K562 (cell line): ENCODE data around the gene PTP4A2. TPM values are rescaled to one million over a fixed set of nuclear protein-coding genes. Genes with fewer than 3 reads are reported as not detected.

Experiments used
- ATF6 ChIP-seq: sonication (generic); formaldehyde crosslinking; IDR thresholded peaks from 2 replicates; pipeline ENCODE4 v1.4.0; 2020; ENCODE audit warnings: mild to moderate bottlenecking, missing genetic modification reagents
- CGGBP1 ChIP-seq: fragments of 250-450 bp; sonication (Bioruptor Pico); IDR thresholded peaks from 2 replicates; pipeline ENCODE4 v1.9.0; 2021; ENCODE audit warnings: mild to moderate bottlenecking
- CHAMP1 ChIP-seq: fragments of 450-650 bp; IDR thresholded peaks from 2 replicates; pipeline ENCODE4 v1.6.1; 2016; ENCODE audit warnings: mild to moderate bottlenecking
- GTF3C2 ChIP-seq: IDR thresholded peaks from 3 replicates; pipeline ENCODE4 v1.6.1; 2011; ENCODE audit warnings: borderline replicate concordance, mild to moderate bottlenecking, moderate library complexity; ENCODE audit not compliant: insufficient read length; ENCODE audit errors: extremely low read depth
- HLTF ChIP-seq: fragments of 450-650 bp; IDR thresholded peaks from 2 replicates; pipeline ENCODE4 v1.6.1; 2016
- HNRNPUL1 ChIP-seq: fragments of 200-400 bp; formaldehyde crosslinking; IDR thresholded peaks from 2 replicates; pipeline ENCODE4 v1.6.1; 2017; ENCODE audit warnings: low read length
- MEF2A ChIP-seq: IDR thresholded peaks from 2 replicates; pipeline ENCODE4 v1.6.1; 2011; ENCODE audit warnings: low read depth, mild to moderate bottlenecking, low read length, moderate library complexity; ENCODE audit not compliant: control insufficient read depth
- NCOA6 ChIP-seq: fragments of 450-650 bp; IDR thresholded peaks from 2 replicates; pipeline ENCODE4 v1.6.1; 2017; ENCODE audit warnings: mild to moderate bottlenecking
- NFATC3 ChIP-seq: fragments of 450-650 bp; IDR thresholded peaks from 2 replicates; pipeline ENCODE4 v1.6.1; 2017; ENCODE audit warnings: mild to moderate bottlenecking
- NR4A1 ChIP-seq, 2 experiments: fragments of 250-450 bp in 1 of 2; fragments of 450-650 bp in 1 of 2; sonication (Bioruptor Pico) in 1 of 2; IDR thresholded peaks; 2 replicates each; pipeline versions ENCODE4 v1.4.0 to v1.6.1; 2016 to 2020; ENCODE audit warnings: mild to moderate bottlenecking in 2 of 2, missing compliant biosample characterization in 1 of 2, missing genetic modification characterization in 1 of 2, moderate library complexity in 1 of 2
- SRSF9 ChIP-seq: fragments of 200-400 bp; formaldehyde crosslinking; IDR thresholded peaks from 2 replicates; pipeline ENCODE4 v1.6.1; 2017; ENCODE audit warnings: low read depth, low read length, borderline replicate concordance
- THAP7 ChIP-seq: fragments of 250-450 bp; sonication (Bioruptor Pico); IDR thresholded peaks from 2 replicates; pipeline ENCODE4 v1.5.0; 2021
- THRAP3 ChIP-seq: fragments of 450-650 bp; IDR thresholded peaks from 2 replicates; pipeline ENCODE4 v1.6.1; 2016; ENCODE audit warnings: mild to moderate bottlenecking, inconsistent platforms, borderline replicate concordance
- ZBTB8A ChIP-seq: fragments of 450-650 bp; IDR thresholded peaks from 2 replicates; pipeline ENCODE4 v1.6.1; 2018; ENCODE audit warnings: mild to moderate bottlenecking, moderate library complexity; ENCODE audit not compliant: partially characterized antibody
- ZNF12 ChIP-seq: sonication (generic); formaldehyde crosslinking; IDR thresholded peaks from 2 replicates; pipeline ENCODE4 v1.4.0; 2020; ENCODE audit warnings: mild to moderate bottlenecking, missing genetic modification reagents
- ZNF253 ChIP-seq: fragments of 250-450 bp; sonication (Bioruptor Pico); conservative IDR thresholded peaks from 2 replicates; pipeline ENCODE4 v1.6.1; 2021; ENCODE audit warnings: mild to moderate bottlenecking
- ZNF511 ChIP-seq: sonication (generic); formaldehyde crosslinking; IDR thresholded peaks from 2 replicates; pipeline ENCODE4 v1.8.0; 2022; ENCODE audit warnings: mild to moderate bottlenecking, missing genetic modification reagents
- ZNF583 ChIP-seq: fragments of 250-450 bp; sonication (Bioruptor Pico); IDR thresholded peaks from 2 replicates; pipeline ENCODE4 v1.4.0; 2020
- ZNF707 ChIP-seq: fragments of 250-450 bp; sonication (Bioruptor Pico); conservative IDR thresholded peaks from 2 replicates; pipeline ENCODE4 v1.8.0; 2022; ENCODE audit warnings: inconsistent platforms, mild to moderate bottlenecking, moderate library complexity
- ZNF830 ChIP-seq: fragments of 250-450 bp; sonication (Bioruptor Pico); IDR thresholded peaks from 2 replicates; pipeline ENCODE4 v1.5.0; 2021; ENCODE audit warnings: mild to moderate bottlenecking
- polyA plus RNA-seq, 8 experiments: library from polyadenylated mRNA; depleted of rRNA in 4 of 8; stranded (reverse) in 5 of 8; unstranded in 3 of 8; fragments of >200 nt; fragmentation: Nextera tagmentation in 2 of 8; fragmentation: Illumina TruSeq in 1 of 8; extraction: Ambion mirVana in 2 of 8; extraction: Trizol in 1 of 8; gene quantifications; 2 replicates each; pipeline versions ENCODE4 v1.2.1 to v1.2.3, GENCODE V29; 2011 to 2014; ENCODE audit warnings: inconsistent platforms in 1 of 8, missing spikeins in 1 of 8
- total RNA-seq, 7 experiments: library from RNA; depleted of rRNA in 6 of 7; stranded (reverse); fragments of >200 nt in 6 of 7; fragmentation: Illumina TruSeq in 2 of 7; extraction: Trizol in 2 of 7; gene quantifications; 2 replicates each; pipeline versions ENCODE4 v1.2.1 to v1.2.3, GENCODE V29; 2011 to 2021; ENCODE audit warnings: low replicate concordance in 1 of 7

PTP4A2 gene
- total and polyA plus RNA-seq, 9 of the 15 experiments (the other 6 are each of a cell fraction or from before 2014, with no cell fraction given), result 197 to 870 (median 480) TPM

- TF ChIP-seq CGGBP1 (CRISPR knock-in tag) (no peak), NCOA6 (no peak), THRAP3 (no peak), NR4A1 (CRISPR knock-in tag; IDR thresholded peaks at IDR 0.05) (peak; percentile 76; the same call in 1 of the 2 replicates), NR4A1 (tag; IDR thresholded peaks at IDR 0.05) (peak; percentile 97), HNRNPUL1 (no peak), HLTF (no peak; the same call in 1 of the 2 replicates), CHAMP1 (no peak), ZNF830 (CRISPR knock-in tag) (no peak), NFATC3 (peak; percentile 25; the same call in 1 of the 2 replicates), ZNF253 (CRISPR knock-in tag) (no peak), ATF6 (no peak), GTF3C2 (no peak), ZNF511 (CRISPR knock-in tag) (no peak), ZNF707 (CRISPR knock-in tag) (no peak; the same call in 1 of the 2 replicates), THAP7 (CRISPR knock-in tag) (no peak), SRSF9 (no peak), MEF2A (no peak), ZBTB8A (no peak), ZNF583 (CRISPR knock-in tag) (peak; percentile 91), ZNF12 (CRISPR knock-in tag) (no peak)
Measured at GRCh38 chr1:31954607-31955283, 16.6 kb upstream of the PTP4A2 start (continued).
